GM21381 (cell line): ENCODE data around the gene PFDN6.
"Not testable (repeated sequence)": the region's sequence is repeated elsewhere in the genome, so short reads cannot be mapped to it uniquely, and the experiment has no call there.

Experiments used
- ATAC-seq: cut with Tn5 transposase; IDR thresholded peaks from one replicate; pipeline ENCODE4 v1.9.1; 2021; ENCODE audit warnings: mild to moderate bottlenecking, moderate library complexity; ENCODE audit not compliant: unreplicated experiment

PFDN6 gene

DNA sequence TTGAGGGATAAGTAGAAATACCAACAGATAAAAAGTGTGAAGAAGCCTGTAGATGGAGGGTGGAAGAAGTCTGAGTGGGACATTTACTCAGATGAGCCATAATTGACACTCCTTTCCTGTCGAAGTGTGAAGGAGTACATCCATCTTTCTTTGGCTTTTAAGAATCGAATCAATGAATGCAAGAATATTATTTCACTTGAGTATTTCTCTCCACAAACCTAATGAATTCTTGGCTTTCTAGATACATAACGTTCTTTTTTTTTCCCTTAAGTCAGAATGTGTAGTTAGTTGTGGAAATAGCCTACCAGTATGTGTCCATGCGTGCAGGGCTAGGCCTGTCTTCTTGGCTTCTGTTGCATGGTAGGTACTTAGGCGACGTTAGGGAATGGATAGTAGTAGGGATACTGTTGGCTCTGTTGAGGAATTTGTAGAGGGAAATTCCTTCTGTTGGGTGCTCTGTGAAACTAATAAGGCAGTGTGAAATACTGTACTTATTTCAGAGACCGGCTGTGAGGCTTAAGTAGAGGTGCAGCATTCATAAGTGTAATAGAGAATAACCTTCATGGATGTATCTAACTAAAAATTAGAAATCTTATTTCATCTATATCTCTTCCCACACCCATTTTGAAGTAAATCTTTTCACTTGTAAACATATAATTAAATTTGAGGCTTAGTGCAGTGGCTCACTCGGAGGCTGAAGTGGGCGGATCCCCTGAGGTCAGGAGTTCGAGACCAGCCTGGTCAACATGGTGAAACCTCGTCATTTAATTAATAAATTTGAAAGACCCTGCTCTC lies 16.1 kb upstream of the PFDN6 start:
- ATAC-seq: no peak

- ATAC-seq: no peak
Observed at GRCh38 chr6:33273924-33274902, 15.2 kb upstream of the PFDN6 start.

DNA sequence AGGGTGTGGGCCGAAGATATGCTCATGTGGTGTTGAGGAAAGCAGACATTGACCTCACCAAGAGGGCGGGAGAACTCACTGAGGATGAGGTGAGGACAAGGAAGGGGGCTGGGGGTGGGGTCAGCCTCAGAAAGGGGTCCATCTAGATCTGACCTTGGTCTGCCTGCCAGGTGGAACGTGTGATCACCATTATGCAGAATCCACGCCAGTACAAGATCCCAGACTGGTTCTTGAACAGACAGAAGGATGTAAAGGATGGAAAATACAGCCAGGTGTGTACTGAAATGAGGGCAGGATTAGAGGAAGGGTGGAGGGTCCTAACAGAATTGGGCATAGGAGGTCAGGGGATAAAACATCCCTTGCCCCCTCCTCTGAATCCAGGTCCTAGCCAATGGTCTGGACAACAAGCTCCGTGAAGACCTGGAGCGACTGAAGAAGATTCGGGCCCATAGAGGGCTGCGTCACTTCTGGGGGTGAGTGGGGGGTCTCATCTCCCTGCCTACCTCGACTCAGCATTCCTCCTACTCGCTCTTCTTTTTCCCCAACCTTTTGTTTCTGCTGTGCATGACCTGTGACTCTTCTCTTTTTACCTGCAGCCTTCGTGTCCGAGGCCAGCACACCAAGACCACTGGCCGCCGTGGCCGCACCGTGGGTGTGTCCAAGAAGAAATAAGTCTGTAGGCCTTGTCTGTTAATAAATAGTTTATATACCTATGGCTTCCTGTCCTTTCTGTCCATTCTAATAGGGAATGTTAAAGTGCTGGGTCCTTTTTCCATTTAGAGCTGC lies 13.4 kb upstream of the PFDN6 start:
- ATAC-seq: not testable (repeated sequence)

DNA sequence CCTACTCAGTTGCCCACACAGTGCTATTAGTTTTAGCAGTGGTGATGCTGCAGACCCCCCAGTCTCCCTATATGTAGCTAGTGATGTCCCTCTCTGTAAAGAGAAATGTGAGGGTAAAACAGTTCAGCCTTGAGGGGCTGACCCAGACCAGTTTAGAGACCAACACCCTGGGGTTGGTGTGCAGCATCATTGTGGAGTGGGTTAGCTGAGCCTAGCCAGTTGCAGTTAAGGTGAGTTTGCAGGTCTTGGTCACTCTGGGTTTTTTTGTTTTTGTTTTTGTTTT lies 12.9 kb upstream of the PFDN6 start:
- no peak for ATAC-seq

GRCh38 chr6:33276864-33277662 lies 12.3 kb upstream of the PFDN6 start, which contains the start of gene B3GALT4:
TSS of gene B3GALT4 (plus strand) at chr6:33277123. CDS start at chr6:33277420, 297 bp downstream.
- ATAC-seq: peak; percentile 53

- ATAC-seq: no peak
Observed at GRCh38 chr6:33277663-33278391, 11.6 kb upstream of the PFDN6 start.

DNA sequence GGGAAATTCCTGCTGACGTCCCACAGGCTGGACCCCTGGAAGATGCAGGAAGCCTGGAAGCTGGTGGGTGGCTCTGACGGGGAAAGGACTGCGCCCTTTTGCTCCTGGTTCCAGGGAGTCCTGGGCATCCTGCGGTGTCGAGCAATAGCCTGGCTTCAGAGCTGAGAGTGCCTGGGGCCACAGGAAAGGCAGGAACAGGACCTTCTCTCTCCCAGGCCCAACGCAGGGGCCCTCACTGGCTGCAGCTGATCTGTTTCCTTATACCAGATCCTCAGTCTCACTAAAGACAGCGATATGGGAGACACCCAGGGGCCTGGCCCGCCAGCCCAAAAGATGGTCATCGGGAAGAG lies 11.0 kb upstream of the PFDN6 start:
- ATAC-seq: no peak

DNA sequence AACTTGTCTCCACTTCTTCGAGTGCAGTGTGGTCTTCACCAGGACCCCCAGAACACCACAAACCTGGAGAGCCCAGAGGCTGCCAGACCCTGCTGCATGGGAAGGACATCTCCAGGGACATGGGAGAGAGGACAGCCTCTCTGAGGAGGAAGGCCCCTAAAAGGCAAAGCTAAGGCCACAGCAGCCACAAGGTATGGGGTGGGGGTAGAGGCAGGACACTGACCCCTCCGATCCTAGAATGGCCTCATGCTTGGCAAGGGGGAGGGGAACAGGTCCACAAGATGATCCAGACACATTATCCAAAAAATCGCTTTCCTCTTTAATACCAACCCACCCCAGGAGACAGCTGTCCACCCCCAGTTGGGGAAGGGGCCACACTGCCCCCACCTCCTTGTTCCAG lies 10.6 kb upstream of the PFDN6 start:
- no peak for ATAC-seq

DNA sequence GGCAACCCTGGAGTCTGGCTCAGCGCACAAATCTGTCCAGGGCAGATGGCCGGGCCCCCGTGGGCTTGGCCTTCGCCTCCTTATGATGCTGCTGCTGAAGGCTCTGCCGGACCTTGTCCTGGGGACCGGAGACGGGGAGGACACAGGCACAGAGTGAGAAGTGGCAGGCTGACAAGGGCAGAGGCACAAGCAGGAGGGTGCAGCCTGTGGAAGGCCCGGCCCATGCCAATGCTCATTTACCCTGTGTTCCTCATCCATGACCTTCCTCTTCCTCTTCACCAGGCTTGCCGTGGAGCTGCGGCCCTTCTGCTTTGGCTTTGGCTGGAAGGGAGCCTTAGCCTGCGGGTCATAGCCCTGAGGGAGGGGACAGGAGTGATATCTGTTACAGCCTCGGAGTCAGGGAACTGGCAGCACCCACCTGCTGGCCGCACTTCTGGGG lies 10.1 kb upstream of the PFDN6 start:
- ATAC-seq: no peak

GRCh38 chr6:33279971-33280511 lies 9.4 kb upstream of the PFDN6 start:
- no peak for ATAC-seq

GRCh38 chr6:33280539-33280938 lies 8.9 kb upstream of the PFDN6 start:
- ATAC-seq: no peak

DNA sequence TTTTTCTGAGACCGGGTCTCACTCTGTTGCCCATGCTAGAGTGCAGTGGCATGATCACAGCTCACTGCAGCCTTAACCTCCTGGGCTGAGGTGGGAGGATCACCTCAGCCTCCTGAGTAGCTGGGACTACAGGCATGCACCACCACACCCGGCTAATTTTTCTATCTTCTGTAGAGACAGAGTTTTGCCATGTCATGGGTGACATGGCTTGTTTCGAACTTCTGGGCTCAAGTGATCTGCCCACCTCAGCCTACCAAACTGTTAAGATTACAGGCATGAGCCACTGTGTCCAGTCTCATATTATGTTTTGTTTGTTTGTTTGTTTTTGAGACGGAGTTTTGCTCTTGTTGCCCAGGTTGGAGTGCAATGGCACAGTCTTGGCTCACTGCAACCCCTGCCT lies 4.2 kb upstream of the PFDN6 start:
- not testable (repeated sequence) for ATAC-seq

GRCh38 chr6:33286946-33287914 lies 2.2 kb upstream of the PFDN6 start:
- no peak for ATAC-seq

- ATAC-seq: no peak
Observed at GRCh38 chr6:33288141-33288920, 1.1 kb upstream of the PFDN6 start.

- no peak for ATAC-seq
Observed at GRCh38 chr6:33289784-33290315, 449 bp downstream of the PFDN6 start.

DNA sequence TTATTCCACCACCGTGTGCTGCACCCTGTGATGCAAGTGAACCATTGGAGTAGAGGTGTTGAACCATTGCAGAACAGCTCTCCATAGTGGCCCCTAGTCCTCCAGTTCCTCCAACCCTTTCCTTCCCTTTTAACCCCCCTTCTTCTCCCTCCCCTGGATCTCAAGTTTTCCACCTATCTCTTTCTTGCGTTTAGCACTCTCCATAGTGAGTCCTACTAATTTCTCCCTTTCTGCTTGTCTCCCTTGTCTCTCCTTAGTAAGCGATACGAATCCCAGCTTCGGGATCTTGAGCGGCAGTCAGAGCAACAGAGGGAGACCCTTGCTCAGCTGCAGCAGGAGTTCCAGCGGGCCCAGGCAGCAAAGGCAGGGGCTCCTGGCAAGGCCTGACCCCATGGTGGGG lies 1.1 kb downstream of the PFDN6 start:
- ATAC-seq: no peak

GRCh38 chr6:33292996-33293682 lies 3.7 kb downstream of the PFDN6 start:
- ATAC-seq: no peak
